KMS-11 (cell line): ENCODE data around the gene CLSTN1.

Experiments used
- H2AFZ ChIP-seq: fragments of 200-600 bp; sonication (generic); 2 replicates; pipeline ENCODE4 v1.6.1; 2016; ENCODE audit warnings: antibody characterized with exemption, mixed run types, low read depth
- H3K27ac ChIP-seq: fragments of 200-600 bp; sonication (generic); 2 replicates; pipeline ENCODE4 v1.6.1; 2016; ENCODE audit warnings: mild to moderate bottlenecking, mixed run types
- H3K27me3 ChIP-seq: fragments of 200-600 bp; sonication (generic); 2 replicates; pipeline ENCODE4 v1.6.1; 2017; ENCODE audit warnings: mild to moderate bottlenecking, low read depth, mixed run types, moderate library complexity; ENCODE audit not compliant: insufficient read depth
- H3K36me3 ChIP-seq: fragments of 200-600 bp; sonication (generic); 2 replicates; pipeline ENCODE4 v1.6.1; 2017; ENCODE audit warnings: mild to moderate bottlenecking, mixed run types; ENCODE audit not compliant: insufficient read depth
- H3K4me1 ChIP-seq: fragments of 200-600 bp; sonication (generic); 2 replicates; pipeline ENCODE4 v1.6.1; 2016; ENCODE audit warnings: mild to moderate bottlenecking, low read depth, mixed run types; ENCODE audit not compliant: poor library complexity, severe bottlenecking
- H3K4me2 ChIP-seq: fragments of 200-600 bp; sonication (generic); 2 replicates; pipeline ENCODE4 v1.7.0; 2016; ENCODE audit warnings: mild to moderate bottlenecking, mixed run types
- H3K4me3 ChIP-seq: fragments of 200-600 bp; sonication (generic); IDR thresholded peaks from 2 replicates; pipeline ENCODE4 v1.6.1; 2017; ENCODE audit warnings: low read depth, low read length, mixed read lengths; ENCODE audit not compliant: insufficient read depth
- H3K79me2 ChIP-seq: fragments of 200-600 bp; sonication (generic); 2 replicates; pipeline ENCODE4 v1.6.1; 2016; ENCODE audit warnings: low read depth, mixed run types; ENCODE audit not compliant: insufficient read depth
- H3K9ac ChIP-seq: fragments of 200-600 bp; sonication (generic); 2 replicates; pipeline ENCODE4 v1.6.1; 2016; ENCODE audit warnings: mild to moderate bottlenecking, mixed run types
- H4K20me1 ChIP-seq: fragments of 200-600 bp; sonication (generic); 2 replicates; pipeline ENCODE4 v1.6.1; 2016; ENCODE audit warnings: mild to moderate bottlenecking, mixed run types; ENCODE audit not compliant: insufficient read depth
- TF ChIP-seq, protein P1 (sequence below): fragments of 200-600 bp; sonication (generic); conservative IDR thresholded peaks from 2 replicates; pipeline ENCODE4 v1.6.1; 2017; ENCODE audit warnings: low read depth, mild to moderate bottlenecking, antibody characterized with exemption, low read length, moderate library complexity, mixed read lengths

The CLSTN1 gene

DNA sequence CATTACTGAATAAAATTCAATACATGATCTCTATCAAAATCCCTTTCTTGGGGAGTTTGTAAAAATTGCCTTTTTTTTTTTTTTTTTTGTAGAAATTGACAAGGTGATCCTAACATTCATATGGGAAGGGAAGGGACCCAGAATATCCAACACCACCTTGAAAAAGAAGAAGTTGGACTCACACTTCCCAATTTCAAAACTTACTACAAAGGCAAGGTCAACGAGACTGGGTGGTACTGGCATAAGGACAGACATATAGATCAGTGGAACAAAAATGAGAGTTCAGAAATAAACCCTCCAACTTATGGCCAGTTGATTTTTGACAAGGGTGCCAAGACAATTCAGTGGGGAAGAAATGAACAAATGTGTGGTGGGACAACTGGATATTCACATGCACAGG lies 31.4 kb upstream of the CLSTN1 start:
- H3K4me1 ChIP-seq, result no peaks in the 10 kb centered on the region

DNA sequence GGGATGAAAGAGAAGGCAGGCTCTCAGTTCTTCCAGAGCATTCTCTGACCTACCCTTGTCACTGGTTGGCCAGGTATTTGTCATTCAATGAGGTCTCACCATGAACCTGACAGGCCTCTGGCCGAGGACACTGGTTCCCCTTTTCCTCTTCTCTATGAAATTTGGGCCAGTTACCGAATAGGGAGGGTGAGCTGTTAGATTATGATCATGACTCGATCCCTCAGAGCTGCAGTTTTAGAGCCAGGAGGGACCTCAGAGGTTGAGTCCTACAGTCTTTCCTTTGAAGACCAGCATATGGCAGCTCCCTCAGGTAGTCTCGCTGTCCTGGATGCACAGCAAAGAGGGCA lies 29.5 kb upstream of the CLSTN1 start:
- no peak overlapping the region for H3K9ac ChIP-seq
- TF ChIP-seq, protein P1, sequence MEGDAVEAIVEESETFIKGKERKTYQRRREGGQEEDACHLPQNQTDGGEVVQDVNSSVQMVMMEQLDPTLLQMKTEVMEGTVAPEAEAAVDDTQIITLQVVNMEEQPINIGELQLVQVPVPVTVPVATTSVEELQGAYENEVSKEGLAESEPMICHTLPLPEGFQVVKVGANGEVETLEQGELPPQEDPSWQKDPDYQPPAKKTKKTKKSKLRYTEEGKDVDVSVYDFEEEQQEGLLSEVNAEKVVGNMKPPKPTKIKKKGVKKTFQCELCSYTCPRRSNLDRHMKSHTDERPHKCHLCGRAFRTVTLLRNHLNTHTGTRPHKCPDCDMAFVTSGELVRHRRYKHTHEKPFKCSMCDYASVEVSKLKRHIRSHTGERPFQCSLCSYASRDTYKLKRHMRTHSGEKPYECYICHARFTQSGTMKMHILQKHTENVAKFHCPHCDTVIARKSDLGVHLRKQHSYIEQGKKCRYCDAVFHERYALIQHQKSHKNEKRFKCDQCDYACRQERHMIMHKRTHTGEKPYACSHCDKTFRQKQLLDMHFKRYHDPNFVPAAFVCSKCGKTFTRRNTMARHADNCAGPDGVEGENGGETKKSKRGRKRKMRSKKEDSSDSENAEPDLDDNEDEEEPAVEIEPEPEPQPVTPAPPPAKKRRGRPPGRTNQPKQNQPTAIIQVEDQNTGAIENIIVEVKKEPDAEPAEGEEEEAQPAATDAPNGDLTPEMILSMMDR, result no peak
- no peak overlapping the region for H2AFZ ChIP-seq
- no peaks in the 10 kb centered on the region for H3K79me2 ChIP-seq
- no peak overlapping the region for H3K4me3 ChIP-seq
- no peaks in the 10 kb centered on the region for H3K27me3 ChIP-seq
- no peak overlapping the region for H3K4me2 ChIP-seq
- H3K4me1 ChIP-seq, result no peaks in the 10 kb centered on the region
- no peak overlapping the region for H3K27ac ChIP-seq
- no peaks in the 10 kb centered on the region for H4K20me1 ChIP-seq
- H3K36me3 ChIP-seq, result no peaks in the 10 kb centered on the region

More for the DNA sequence above, 31.4 kb upstream of the CLSTN1 start:
- Histone ChIP-seq H3K4me3 (no peak overlapping the region), H3K27ac (no peak overlapping the region), H2AFZ (no peak overlapping the region), H4K20me1 (no peaks in the 10 kb centered on the region), H3K36me3 (no peaks in the 10 kb centered on the region), H3K9ac (no peak overlapping the region), H3K27me3 (no peaks in the 10 kb centered on the region), H3K4me2 (no peak overlapping the region), H3K79me2 (no peaks in the 10 kb centered on the region)
- TF ChIP-seq, protein P1, result no peak

DNA sequence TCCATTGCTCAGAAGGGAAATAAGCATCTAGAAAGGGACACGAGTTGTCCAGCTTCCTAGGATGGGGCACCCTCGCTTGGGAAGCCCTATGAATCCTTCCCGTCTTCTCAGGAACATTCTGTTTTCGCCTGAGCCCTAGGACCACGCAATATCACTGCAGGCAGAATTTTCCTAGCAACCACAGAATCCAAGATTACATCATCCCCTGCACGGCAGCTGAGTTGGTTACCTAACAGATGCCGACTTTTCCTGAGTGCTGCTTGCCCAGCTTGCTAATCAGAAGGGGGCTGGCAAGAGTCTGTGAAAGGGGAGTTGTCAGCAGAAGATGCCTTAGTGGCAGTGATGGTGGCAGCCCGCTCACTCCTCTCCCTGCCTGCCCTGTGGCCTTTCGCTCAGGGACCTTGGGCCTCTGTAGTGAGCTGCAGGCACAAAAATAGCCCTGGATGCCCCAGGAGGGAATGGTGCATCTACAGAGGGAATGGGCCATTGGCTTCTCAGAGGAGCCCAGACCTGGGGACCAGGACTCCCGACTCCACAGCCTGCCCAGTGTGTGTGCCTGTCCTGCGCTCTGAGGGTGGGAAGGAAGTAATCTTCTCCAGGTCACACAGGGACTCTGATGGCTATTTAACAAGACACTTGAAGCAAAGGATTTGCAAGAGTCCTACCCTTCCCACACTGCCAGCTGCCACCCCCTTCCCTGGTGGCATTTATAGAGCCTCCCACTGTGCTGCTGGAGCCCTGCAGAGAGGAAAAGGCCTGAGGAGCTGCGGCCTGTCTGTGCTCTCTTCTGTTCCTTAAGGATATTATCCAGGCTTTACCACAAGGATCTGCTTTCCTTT lies 28.9 kb upstream of the CLSTN1 start:
- no peak overlapping the region for H3K27ac ChIP-seq
- H3K9ac ChIP-seq, result no peak overlapping the region
- no peak overlapping the region for H3K4me3 ChIP-seq
- TF ChIP-seq, protein P1, result no peak
- no peaks in the 10 kb centered on the region for H3K36me3 ChIP-seq
- H3K4me1 ChIP-seq, result no peaks in the 10 kb centered on the region
- H4K20me1 ChIP-seq, result no peaks in the 10 kb centered on the region
- no peak overlapping the region for H3K4me2 ChIP-seq
- H3K27me3 ChIP-seq, result no peaks in the 10 kb centered on the region
- H3K79me2 ChIP-seq, result no peaks in the 10 kb centered on the region
- no peak overlapping the region for H2AFZ ChIP-seq

DNA sequence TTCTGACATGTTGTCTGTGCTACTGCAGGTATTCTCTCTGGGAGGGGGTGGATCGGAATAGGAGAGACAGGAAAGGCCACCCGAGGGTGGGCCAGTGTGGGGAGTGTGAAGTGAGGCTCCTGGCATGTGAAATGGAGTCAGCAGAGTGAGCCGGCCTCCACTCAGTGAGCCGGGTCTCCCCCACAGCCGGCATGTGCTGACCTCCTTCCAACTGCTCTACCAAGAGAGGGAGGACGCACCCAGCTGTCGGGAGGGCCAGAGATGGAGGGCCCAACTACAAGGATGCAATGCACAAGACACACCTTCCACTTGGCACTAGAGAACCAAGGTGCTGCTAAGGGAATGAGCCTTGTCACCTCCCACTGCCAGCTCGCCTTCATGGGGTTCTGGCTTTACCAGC lies 28.2 kb upstream of the CLSTN1 start:
- no peaks in the 10 kb centered on the region for H3K27me3 ChIP-seq
- no peaks in the 10 kb centered on the region for H3K79me2 ChIP-seq
- H3K4me2 ChIP-seq, result no peak overlapping the region
- H3K27ac ChIP-seq, result no peak overlapping the region
- no peaks in the 10 kb centered on the region for H4K20me1 ChIP-seq
- TF ChIP-seq, protein P1, result no peak
- no peak overlapping the region for H3K4me3 ChIP-seq
- no peaks in the 10 kb centered on the region for H3K36me3 ChIP-seq
- no peaks in the 10 kb centered on the region for H3K4me1 ChIP-seq
- H2AFZ ChIP-seq, result no peak overlapping the region
- H3K9ac ChIP-seq, result no peak overlapping the region
